Measurements from ENCODE around the gene POLG2.
"Not testable (repeated sequence)": the region's sequence is repeated elsewhere in the genome, so short reads cannot be mapped to it uniquely, and the experiment has no call there.

The POLG2 gene

GRCh38 chr17:64492481-64493109 is 4.3 kb downstream of the POLG2 start:
- DNase-seq (ENCODE audit: low read depth) = no peak
- H3K4me3 ChIP-seq (ENCODE audit: low read depth, low read length) = no peak overlapping the region

GRCh38 chr17:64491994-64492393 is 4.9 kb downstream of the POLG2 start:
- H3K4me3 ChIP-seq (ENCODE audit: low read depth, low read length) = no peak overlapping the region
- DNase-seq (ENCODE audit: low read depth) = no peak

GRCh38 chr17:64491034-64491860 is 5.6 kb downstream of the POLG2 start:
- DNase-seq (ENCODE audit: low read depth) = no peak
- H3K4me3 ChIP-seq (ENCODE audit: low read depth, low read length) = no peak overlapping the region

- DNase-seq (ENCODE audit: low read depth) = no peak
These were observed 8.6 kb downstream of the POLG2 start for GRCh38 chr17:64488301-64488700.

GRCh38 chr17:64484380-64484779 is 12.5 kb downstream of the POLG2 start:
- H3K4me3 ChIP-seq (ENCODE audit: low read depth, low read length) = no peak overlapping the region
- DNase-seq (ENCODE audit: low read depth) = no peak

More at GRCh38 chr17:64488301-64488700, 8.6 kb downstream of the POLG2 start:
- no peak overlapping the region for H3K4me3 ChIP-seq (ENCODE audit: low read depth, low read length)

GRCh38 chr17:64480951-64481350 is 15.9 kb downstream of the POLG2 start:
- no peak overlapping the region for H3K4me3 ChIP-seq (ENCODE audit: low read depth, low read length)
- DNase-seq (ENCODE audit: low read depth) = no peak

GRCh38 chr17:64477849-64478248 is 19.0 kb downstream of the POLG2 start:
- H3K4me3 ChIP-seq (ENCODE audit: low read depth, low read length) = no peak overlapping the region
- no peak for DNase-seq (ENCODE audit: low read depth)

GRCh38 chr17:64472564-64472963 is 24.3 kb downstream of the POLG2 start:
- DNase-seq (ENCODE audit: low read depth) = no peak
- no peak overlapping the region for H3K4me3 ChIP-seq (ENCODE audit: low read depth, low read length)

GRCh38 chr17:64471440-64471839 is 25.4 kb downstream of the POLG2 start:
- no peak for DNase-seq (ENCODE audit: low read depth)
- H3K4me3 ChIP-seq (ENCODE audit: low read depth, low read length) = no peak overlapping the region

GRCh38 chr17:64470625-64471024 is 26.2 kb downstream of the POLG2 start:
- no peak overlapping the region for H3K4me3 ChIP-seq (ENCODE audit: low read depth, low read length)
- no peak for DNase-seq (ENCODE audit: low read depth)

- H3K4me3 ChIP-seq (ENCODE audit: low read depth, low read length); DNase-seq (ENCODE audit: low read depth): not testable (repeated sequence)
These were observed 30.0 kb downstream of the POLG2 start for GRCh38 chr17:64466834-64467233.

GRCh38 chr17:64466019-64466735 is 30.7 kb downstream of the POLG2 start:
- no peak for DNase-seq (ENCODE audit: low read depth)
- H3K4me3 ChIP-seq (ENCODE audit: low read depth, low read length) = no peak overlapping the region

- no peak for DNase-seq (ENCODE audit: low read depth)
- H3K4me3 ChIP-seq (ENCODE audit: low read depth, low read length) = no peak overlapping the region
These were observed 35.1 kb downstream of the POLG2 start for GRCh38 chr17:64461788-64462187.

GRCh38 chr17:64460955-64461354 is 35.9 kb downstream of the POLG2 start:
- DNase-seq (ENCODE audit: low read depth) = no peak

GRCh38 chr17:64459818-64460217 is 37.0 kb downstream of the POLG2 start:
- not testable (repeated sequence) for H3K4me3 ChIP-seq (ENCODE audit: low read depth, low read length)

More at GRCh38 chr17:64460955-64461354, 35.9 kb downstream of the POLG2 start:
- no peak overlapping the region for H3K4me3 ChIP-seq (ENCODE audit: low read depth, low read length)

GRCh38 chr17:64459284-64459747 is 37.5 kb downstream of the POLG2 start:
- H3K4me3 ChIP-seq (ENCODE audit: low read depth, low read length) = no peak overlapping the region
- no peak for DNase-seq (ENCODE audit: low read depth)

More at GRCh38 chr17:64459818-64460217, 37.0 kb downstream of the POLG2 start:
- not testable (repeated sequence) for DNase-seq (ENCODE audit: low read depth)

GRCh38 chr17:64458756-64459155 is 38.1 kb downstream of the POLG2 start:
- H3K4me3 ChIP-seq (ENCODE audit: low read depth, low read length) = no peak overlapping the region
- DNase-seq (ENCODE audit: low read depth) = no peak

- DNase-seq (ENCODE audit: low read depth) = no peak
- H3K4me3 ChIP-seq (ENCODE audit: low read depth, low read length) = no peak overlapping the region
These were observed 39.7 kb downstream of the POLG2 start for GRCh38 chr17:64457156-64457555.

- no peak overlapping the region for H3K4me3 ChIP-seq (ENCODE audit: low read depth, low read length)
- DNase-seq (ENCODE audit: low read depth) = no peak
These were observed 40.6 kb downstream of the POLG2 start for GRCh38 chr17:64455993-64456885.
